T-cell (primary cell): ENCODE results near the gene LEMD3. TPM values are rescaled to one million over a fixed set of nuclear protein-coding genes. Genes with fewer than 3 reads are reported as not detected.

Source experiments
- ATAC-seq, 4 experiments: fragments of 200-7000 bp in 3 of 4; fragments of 150-1000 bp in 1 of 4; cut with Tn5 transposase; replicated peaks in 1 of 4; 1 replicate in 3 of 4; 2 replicates in 1 of 4; pipeline ENCODE4 v1.10.0; 2021; ENCODE audit warnings: moderate library complexity in 3 of 4, mild to moderate bottlenecking in 2 of 4, moderate number of reproducible peaks in 1 of 4
- CTCF ChIA-PET, 2 donors: fragments of 300-600 bp; sonication (Branson Sonifier 250); formaldehyde crosslinking; loops; one replicate each; lab custom pipeline; 2022; ENCODE audit warnings: antibody characterized with exemption in 2 of 2; lab: Charles Lee
- POLR2A ChIA-PET, 2 donors: fragments of 300-600 bp; sonication (Branson Sonifier 250); formaldehyde crosslinking; loops; one replicate each; lab custom pipeline; 2022; ENCODE audit warnings: antibody characterized with exemption in 2 of 2; lab: Charles Lee
- DNase-seq, 35 experiments: peaks; one replicate each; pipeline versions ENCODE4 v3.0.0 to v3.0.0-alpha.2; 2013 to 2023
- H3K27ac ChIP-seq: one replicate; pipeline ENCODE4 v1.5.1; 2013; ENCODE audit warnings: low read length
- H3K27me3 ChIP-seq, 2 experiments: replicated peaks in 1 of 2; 1 replicate in 1 of 2; 2 replicates in 1 of 2; pipeline versions ENCODE4 v1.6.1 to v1.7.0; 2013; ENCODE audit warnings: low read length in 1 of 2, mixed read lengths in 1 of 2; ENCODE audit not compliant: control insufficient read depth in 2 of 2, insufficient read depth in 2 of 2; ENCODE audit errors: extremely low read depth in 1 of 2
- H3K36me3 ChIP-seq, 2 donors: 1 replicate in 1 of 2; 2 replicates in 1 of 2; pipeline versions ENCODE4 v1.6.1 to v1.7.0; 2013; ENCODE audit warnings: low read length in 1 of 2; ENCODE audit not compliant: control insufficient read depth in 2 of 2, insufficient read depth in 1 of 2; ENCODE audit errors: extremely low read depth in 1 of 2
- H3K4me1 ChIP-seq, 2 experiments: 1 replicate in 1 of 2; 2 replicates in 1 of 2; pipeline versions ENCODE4 v1.6.1 to v1.7.0; 2013; ENCODE audit warnings: low read length in 2 of 2, mixed read lengths in 1 of 2; ENCODE audit not compliant: insufficient read depth in 2 of 2, control insufficient read depth in 1 of 2; ENCODE audit errors: extremely low read depth in 1 of 2
- H3K4me3 ChIP-seq, 2 donors: 1 replicate in 1 of 2; 2 replicates in 1 of 2; pipeline versions ENCODE4 v1.5.1 to v1.7.0; 2013; ENCODE audit warnings: mild to moderate bottlenecking in 2 of 2, low read length in 1 of 2, moderate library complexity in 1 of 2; ENCODE audit not compliant: control insufficient read depth in 1 of 2; ENCODE audit errors: extremely low read depth in 1 of 2
- H3K9me3 ChIP-seq: 2 replicates; pipeline ENCODE4 v1.7.0; 2013
- H3K27ac Mint-ChIP-seq, 2 donors: one replicate each; pipeline ENCODE4 v1.8.0; 2020 to 2021; ENCODE audit warnings: mild to moderate bottlenecking in 2 of 2, mixed read lengths in 2 of 2
- H3K27me3 Mint-ChIP-seq, 2 donors: one replicate each; pipeline ENCODE4 v1.8.0; 2021 to 2022; ENCODE audit warnings: mixed read lengths in 2 of 2
- H3K36me3 Mint-ChIP-seq: one replicate; pipeline ENCODE4 v1.8.0; 2021; ENCODE audit warnings: mixed read lengths
- H3K4me1 Mint-ChIP-seq, 3 donors: one replicate each; pipeline ENCODE4 v1.8.0; 2020 to 2022; ENCODE audit warnings: mixed read lengths in 3 of 3, mild to moderate bottlenecking in 1 of 3
- H3K4me3 Mint-ChIP-seq, 3 donors: one replicate each; pipeline ENCODE4 v1.8.0; 2020 to 2022; ENCODE audit warnings: mild to moderate bottlenecking in 3 of 3, mixed read lengths in 3 of 3, moderate library complexity in 3 of 3
- H3K9me3 Mint-ChIP-seq, 3 donors: one replicate each; pipeline ENCODE4 v1.8.0; 2020 to 2022; ENCODE audit warnings: mixed read lengths in 3 of 3
- WGBS: methylation state at CpG from one replicate; pipeline ENCODE4 v1.1.5; 2013; ENCODE audit warnings: missing lambda C conversion rate; ENCODE audit not compliant: insufficient coverage; 5-methylcytosine and 5-hydroxymethylcytosine counted together
- total RNA-seq, 35 experiments: library from RNA in 6 of 35; stranded (reverse) in 6 of 35; fragments of 120-200 nt in 1 of 35; gene quantifications; one replicate each; pipeline versions ENCODE4 v1.2.1 to v1.2.4 and lab custom pipeline; 2013 to 2026

The LEMD3 gene
- total RNA-seq, 5 donors from 2014 or later (not counting 1 experiment from before 2014, with no cell fraction given), result 57.0 to 62.9 (median 58.2) TPM

DNA sequence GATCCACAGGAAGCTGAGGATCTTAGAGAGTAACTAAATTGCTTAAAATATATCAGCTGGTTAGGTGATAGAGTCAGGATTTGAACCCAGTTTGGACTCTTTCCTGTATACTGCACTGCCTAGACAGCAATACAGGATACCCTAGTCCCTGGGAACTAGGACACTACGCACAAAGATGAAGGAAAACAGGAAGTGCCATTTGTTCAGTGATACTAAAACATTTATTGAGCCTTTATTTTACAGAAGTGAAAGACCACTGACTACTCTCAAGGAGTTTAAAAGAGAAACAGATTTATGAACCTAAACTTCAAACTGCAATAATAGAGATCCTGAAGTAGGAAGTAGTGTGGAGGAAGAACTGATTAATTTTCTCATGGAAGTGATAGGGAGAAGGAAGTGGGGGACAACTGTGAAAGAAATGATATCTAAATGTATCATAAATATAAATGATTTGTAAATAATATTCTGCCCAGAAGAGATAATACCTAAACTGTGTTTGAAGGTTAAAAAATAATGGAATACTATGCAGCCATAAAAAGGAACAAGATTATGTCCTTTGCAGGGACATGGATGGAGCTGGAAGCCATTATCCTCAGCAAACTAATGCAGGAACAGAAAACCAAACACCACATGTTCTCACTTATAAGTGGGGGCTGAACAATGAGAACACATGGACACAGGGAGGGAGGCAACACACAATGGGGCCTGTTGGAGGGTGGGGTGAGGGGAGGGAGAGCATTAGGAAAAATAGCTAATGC is 127.3 kb downstream of the LEMD3 start:
- ChIA-PET POLR2A (interaction anchor here in 1 of 2 donors (0.6 kb wide), 1 partner anchor 39 kb away, joined by 4 read pairs; no protein-coding TSS in a partner anchor), CTCF (no interaction called here)
- H3K36me3 Mint-ChIP-seq, result no peaks in the 10 kb centered on the region
- WGBS, result no CpG with 5 or more reads among the region's 1 CpG
- ATAC-seq, result no peak
- no peak for DNase-seq
- Histone ChIP-seq H3K4me3 (no peak overlapping the region), H3K9me3 (no peaks in the 10 kb centered on the region), H3K36me3 (no peaks in the 10 kb centered on the region), H3K4me1 (no peaks in the 10 kb centered on the region), H3K27ac (no peak overlapping the region), H3K27me3 (peaks cover 0 to 4% of the 10 kb centered on the region in 2 experiments)
- H3K27me3 Mint-ChIP-seq, result peaks cover 16 to 17% of the 10 kb centered on the region in 2 donors
- H3K4me1 Mint-ChIP-seq, result no peaks in the 10 kb centered on the region
- no peak overlapping the region for H3K4me3 Mint-ChIP-seq
- no peak overlapping the region for H3K27ac Mint-ChIP-seq
- H3K9me3 Mint-ChIP-seq, result peaks cover 4 to 7% (median 6%) of the 10 kb centered on the region in 3 donors

Other genes starting within 250 kb of the LEMD3 start
- gene WIF1, start 48.3 kb upstream of the LEMD3 start, total RNA-seq, result not detected
- gene MSRB3, start 109.1 kb downstream of the LEMD3 start, total RNA-seq, result under 1 TPM; 0.22 to 0.90 (median 0.56) TPM